ENCODE results near the gene SPEG.

Gene SPEG

DNA sequence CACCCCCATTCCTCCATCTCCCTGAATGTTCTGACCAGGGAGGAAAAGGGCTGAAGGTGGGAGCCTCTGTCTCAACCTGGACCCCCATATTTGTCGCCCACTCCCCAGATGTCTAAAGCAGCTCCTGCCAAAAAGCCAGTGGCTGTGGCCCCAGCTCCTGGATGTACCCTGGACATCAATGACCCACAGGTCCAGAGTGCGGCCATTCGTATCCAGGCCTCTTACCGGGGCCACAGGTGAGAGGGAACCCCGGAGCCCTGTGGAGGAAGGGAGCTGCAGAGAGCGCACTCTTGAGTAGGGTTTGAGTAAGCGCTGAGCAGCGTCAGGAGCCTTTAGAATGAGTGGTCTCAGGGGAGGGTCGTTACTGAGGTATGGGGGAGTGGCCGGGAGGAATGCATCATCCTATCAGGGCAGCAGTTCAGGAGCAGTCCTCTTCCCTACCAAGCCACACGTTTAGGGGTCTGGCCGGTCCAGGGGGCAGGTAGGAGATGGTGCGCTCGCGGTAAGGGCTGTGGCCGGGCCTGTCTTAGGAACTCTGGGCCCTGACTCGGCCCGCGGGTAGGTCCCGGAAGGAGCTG lies 61.7 kb downstream of the SPEG start:
- no peak overlapping the region for H3K4me3 ChIP-seq

DNA sequence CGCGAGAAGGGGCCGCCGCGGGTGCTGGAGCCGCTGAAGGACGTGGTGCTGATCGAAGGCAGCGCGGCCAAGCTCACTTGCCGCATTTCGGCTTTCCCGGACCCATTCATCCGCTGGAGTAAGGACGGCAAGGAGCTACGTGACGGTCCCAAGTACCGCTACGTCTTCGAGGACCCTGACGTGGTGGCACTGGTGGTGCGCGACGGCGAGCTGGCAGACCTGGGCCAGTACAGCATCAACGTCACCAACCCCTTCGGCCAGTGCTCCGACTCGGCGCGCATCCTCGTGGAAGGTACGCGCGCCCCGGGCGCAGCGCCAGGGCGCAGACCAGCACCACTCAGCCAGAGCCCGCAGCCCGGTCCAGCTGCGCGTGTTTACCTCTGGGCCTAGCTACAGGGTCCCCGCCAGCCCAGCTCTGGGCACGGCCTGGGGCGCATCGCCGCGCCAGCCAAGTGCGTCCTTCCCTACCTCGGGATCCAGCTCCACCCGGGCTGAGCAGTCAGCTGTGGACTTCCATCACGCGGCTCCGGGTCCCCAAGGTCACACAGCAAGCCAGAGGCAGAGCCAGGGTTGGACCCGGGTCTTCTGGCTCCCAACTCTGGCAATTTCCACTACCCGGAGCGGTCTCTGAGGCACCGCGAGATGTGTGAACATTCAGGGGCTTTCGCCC lies 62.3 kb downstream of the SPEG start:
- no peak for DNase-seq (ENCODE audit: low spot score in 2 of 2)
- in situ Hi-C loops (cut with MboI; ENCODE audit: low sequenced_read_pairs), result no loop called here
- no peaks in the 10 kb centered on the region for H3K9me3 ChIP-seq
- peaks cover 19% of the 10 kb centered on the region for H3K4me1 ChIP-seq
- H3K4me3 ChIP-seq, result no peak overlapping the region
- 0 out of 2 replicates have a peak, but pooled peaks cover 4% of the 10 kb centered on the region for H3K27me3 ChIP-seq (ENCODE audit: low read depth)
- no peaks in the 10 kb centered on the region for H3K36me3 ChIP-seq (replicated peaks)

More for the DNA sequence above, 61.7 kb downstream of the SPEG start:
- Histone ChIP-seq H3K27me3 (ENCODE audit: low read depth) (0 out of 2 replicates have a peak, but pooled peaks cover 4% of the 10 kb centered on the region), H3K4me1 (peaks cover 19% of the 10 kb centered on the region), H3K9me3 (no peaks in the 10 kb centered on the region), H3K36me3 (replicated peaks) (no peaks in the 10 kb centered on the region)
- no peak for DNase-seq (ENCODE audit: low spot score in 2 of 2)
- in situ Hi-C loops (cut with MboI; ENCODE audit: low sequenced_read_pairs), result no loop called here

DNA sequence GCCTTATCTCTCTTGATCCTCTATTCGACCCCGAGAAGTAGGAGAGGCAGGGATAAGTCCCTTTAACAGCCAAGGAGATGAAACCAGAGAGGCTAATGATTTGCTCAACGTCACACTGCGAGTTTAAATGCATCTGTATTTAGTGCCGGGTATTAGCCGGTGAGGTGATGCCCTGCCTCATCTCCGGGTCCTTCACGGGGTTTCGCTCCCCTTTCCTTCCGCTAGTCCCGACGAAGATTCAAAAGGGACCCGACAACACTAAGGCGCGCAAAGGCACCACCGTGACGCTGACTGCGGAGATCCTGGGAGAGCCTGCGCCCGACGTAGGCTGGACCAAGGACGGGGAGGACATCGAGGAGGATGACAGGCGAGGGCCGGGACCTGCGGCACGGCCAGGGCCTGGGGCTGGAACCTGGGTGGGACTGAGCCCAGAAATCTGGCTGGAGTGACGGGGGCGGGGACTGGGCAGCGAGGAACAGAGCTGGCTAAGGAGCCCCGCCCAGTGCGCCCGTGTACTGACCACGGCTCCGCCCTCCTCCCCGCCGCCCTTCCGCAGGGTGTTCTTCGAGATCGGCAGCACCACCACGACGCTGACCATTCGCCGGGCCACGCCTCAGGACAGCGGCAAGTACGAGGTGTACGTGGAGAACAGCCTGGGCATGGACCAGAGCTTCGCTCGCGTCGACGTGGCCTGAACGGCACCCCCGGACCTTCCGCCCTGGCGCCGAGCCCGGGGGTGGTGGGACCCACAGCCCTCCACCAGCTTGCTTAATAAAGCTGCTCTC lies 63.0 kb downstream of the SPEG start:
- Histone ChIP-seq H3K4me3 (peak overlapping the region; percentile 72), H3K9me3 (no peaks in the 10 kb centered on the region), H3K27me3 (ENCODE audit: low read depth) (0 out of 2 replicates have a peak, but pooled peaks cover 4% of the 10 kb centered on the region), H3K36me3 (replicated peaks) (no peaks in the 10 kb centered on the region), H3K4me1 (peaks cover 19% of the 10 kb centered on the region)
- peak; percentile 21 to 85 for DNase-seq (ENCODE audit: low spot score in 2 of 2)
- in situ Hi-C loops (cut with MboI; ENCODE audit: low sequenced_read_pairs), result no loop called here

DNA sequence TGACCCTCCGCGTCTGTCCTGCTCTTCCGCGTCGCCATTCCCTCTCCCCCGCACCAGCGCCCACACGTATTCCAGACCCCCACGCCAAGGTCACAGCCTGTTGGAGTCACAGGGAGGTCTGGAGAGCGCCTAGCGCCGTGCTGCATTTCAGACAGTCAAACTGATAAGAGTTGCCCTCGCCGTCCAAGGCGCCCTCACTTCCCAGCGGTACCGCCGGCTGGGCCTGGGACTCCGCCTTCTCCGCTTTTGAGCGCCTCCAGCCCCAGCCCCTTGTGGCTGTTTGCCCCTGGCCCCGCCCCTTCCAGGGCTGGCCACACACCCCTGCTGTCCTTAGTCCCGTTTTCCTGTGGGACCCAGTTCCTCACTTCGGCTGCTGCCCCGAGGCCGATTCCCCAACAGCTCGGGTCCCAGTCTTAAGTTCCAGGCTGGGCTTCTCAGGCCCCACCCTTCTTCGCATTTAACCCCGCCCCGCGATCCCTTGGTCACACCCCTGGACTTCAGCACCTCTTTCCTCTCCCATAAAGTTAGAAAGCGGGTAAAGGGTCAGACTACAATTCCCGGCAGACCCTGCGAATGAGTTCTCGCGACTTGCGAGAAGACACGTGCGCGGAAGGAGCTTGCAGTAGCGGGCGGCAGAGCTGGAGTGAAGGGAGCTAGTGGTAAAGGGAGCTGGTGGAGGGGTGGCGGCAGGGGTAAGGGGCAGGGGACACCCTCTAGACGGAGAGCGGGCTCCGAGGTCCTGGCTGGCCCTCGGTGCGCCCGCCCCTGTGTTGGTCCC lies 63.8 kb downstream of the SPEG start, which contains the start of gene GMPPA:
TSS of gene GMPPA (plus strand) at position 612 of the 778 bp plus-strand sequence. CDS start 1,085 bp downstream, outside the sequence.
- no peaks in the 10 kb centered on the region for H3K36me3 ChIP-seq (replicated peaks)
- peaks cover 19% of the 10 kb centered on the region for H3K4me1 ChIP-seq
- H3K4me3 ChIP-seq, result peak within 1 kb of the TSS; percentile 72
- peak; percentile 97 to 99 for DNase-seq (ENCODE audit: low spot score in 2 of 2)
- 0 out of 2 replicates have a peak, but pooled peaks cover 4% of the 10 kb centered on the region for H3K27me3 ChIP-seq (ENCODE audit: low read depth)
- in situ Hi-C loops (cut with MboI; ENCODE audit: low sequenced_read_pairs), result no loop called here
- H3K9me3 ChIP-seq, result no peaks in the 10 kb centered on the region

DNA sequence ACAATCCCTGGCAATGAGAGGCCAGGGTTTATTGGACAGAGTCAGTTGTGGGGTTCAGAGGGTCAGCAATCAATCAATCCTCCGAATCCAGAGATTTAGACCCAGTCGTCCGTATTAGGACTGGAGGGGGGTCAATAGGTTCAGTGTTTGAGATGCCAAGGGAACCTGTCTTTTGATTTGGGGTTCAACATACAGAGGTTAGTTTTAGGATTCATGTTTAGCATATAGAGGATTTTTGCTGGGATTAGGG lies 64.3 kb downstream of the SPEG start:
- no peak for DNase-seq (ENCODE audit: low spot score in 2 of 2)
- Histone ChIP-seq H3K4me3 (peak overlapping the region; percentile 72), H3K27me3 (ENCODE audit: low read depth) (0 out of 2 replicates have a peak, but pooled peaks cover 4% of the 10 kb centered on the region), H3K9me3 (no peaks in the 10 kb centered on the region), H3K36me3 (replicated peaks) (peaks cover 4% of the 10 kb centered on the region; the same call in 1 of the 2 replicates), H3K4me1 (peaks cover 19% of the 10 kb centered on the region)
- in situ Hi-C loops (cut with MboI; ENCODE audit: low sequenced_read_pairs), result no loop called here

DNA sequence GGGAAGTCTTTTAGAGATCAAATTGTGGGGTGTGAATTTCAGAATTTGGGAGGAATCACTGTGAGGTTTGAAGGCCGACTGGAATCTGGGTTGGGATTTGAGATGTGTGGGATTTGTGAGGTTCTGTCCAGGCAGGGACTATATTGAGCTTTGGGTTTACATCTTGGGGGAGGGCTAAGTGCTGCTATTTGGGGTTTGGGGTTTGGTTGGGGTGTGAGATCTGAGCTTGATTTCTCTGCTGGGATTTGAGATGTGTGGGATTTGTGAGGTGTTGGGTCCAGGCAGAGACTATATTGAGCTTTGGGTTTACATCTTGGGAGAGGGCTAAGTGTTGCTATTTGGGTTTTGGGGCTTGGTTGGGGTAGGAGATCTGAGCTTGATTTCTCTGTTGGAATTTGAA lies 64.9 kb downstream of the SPEG start:
- Histone ChIP-seq H3K9me3 (no peaks in the 10 kb centered on the region), H3K4me1 (peaks cover 19% of the 10 kb centered on the region), H3K36me3 (replicated peaks) (peaks cover 9% of the 10 kb centered on the region; the same call in 1 of the 2 replicates), H3K4me3 (peak overlapping the region; percentile 72), H3K27me3 (ENCODE audit: low read depth) (0 out of 2 replicates have a peak, but pooled peaks cover 4% of the 10 kb centered on the region)
- in situ Hi-C loops (cut with MboI; ENCODE audit: low sequenced_read_pairs), result no loop called here
- DNase-seq (ENCODE audit: low spot score in 2 of 2), result no peak

DNA sequence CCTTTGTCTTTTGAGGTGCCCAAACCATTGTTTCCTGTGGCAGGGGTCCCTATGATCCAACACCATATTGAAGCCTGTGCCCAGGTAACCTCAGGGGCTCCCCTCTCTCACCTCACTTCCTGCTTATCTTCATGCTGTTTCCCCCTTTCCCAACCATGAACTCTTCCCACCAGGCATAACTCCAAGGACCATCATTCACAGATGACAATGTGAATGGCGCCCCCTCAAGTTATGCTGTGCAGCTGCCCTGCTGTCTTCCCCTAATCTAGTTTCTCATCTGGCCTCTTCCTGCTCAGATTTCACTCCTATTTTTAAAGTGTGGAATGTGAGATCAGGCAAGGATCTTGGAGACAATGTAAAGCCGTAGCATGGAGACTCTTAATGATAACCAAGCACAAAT lies 65.5 kb downstream of the SPEG start:
- in situ Hi-C loops (cut with MboI; ENCODE audit: low sequenced_read_pairs), result no loop called here
- Histone ChIP-seq H3K4me3 (no peak overlapping the region), H3K27me3 (ENCODE audit: low read depth) (no peaks in the 10 kb centered on the region), H3K9me3 (no peaks in the 10 kb centered on the region), H3K4me1 (peaks cover 19% of the 10 kb centered on the region), H3K36me3 (replicated peaks) (peaks cover 9% of the 10 kb centered on the region; the same call in 1 of the 2 replicates)
- DNase-seq (ENCODE audit: low spot score in 2 of 2), result peak in 1 of 2 experiments; percentile 46

DNA sequence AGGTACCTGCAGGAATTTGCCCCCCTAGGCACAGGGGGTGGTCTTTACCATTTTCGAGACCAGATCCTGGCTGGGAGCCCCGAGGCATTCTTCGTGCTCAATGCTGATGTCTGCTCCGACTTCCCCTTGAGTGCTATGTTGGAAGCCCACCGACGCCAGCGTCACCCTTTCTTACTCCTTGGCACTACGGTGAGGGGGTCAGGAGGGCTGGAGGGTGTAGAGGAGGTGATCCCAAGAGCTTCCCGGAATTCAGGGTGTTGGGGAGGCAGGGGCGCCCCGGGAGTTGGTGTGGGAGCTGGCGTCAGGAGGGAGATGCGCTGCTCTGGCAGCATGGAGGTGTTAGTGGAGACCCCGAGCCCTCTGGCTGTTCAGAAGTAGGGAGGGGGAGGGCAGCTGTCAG lies 67.2 kb downstream of the SPEG start:
- no peak overlapping the region for H3K4me3 ChIP-seq
- DNase-seq (ENCODE audit: low spot score in 2 of 2), result no peak
- H3K27me3 ChIP-seq (ENCODE audit: low read depth), result no peaks in the 10 kb centered on the region
- H3K9me3 ChIP-seq, result no peaks in the 10 kb centered on the region
- H3K36me3 ChIP-seq (replicated peaks), result peaks cover 9% of the 10 kb centered on the region; the same call in 1 of the 2 replicates
- in situ Hi-C loops (cut with MboI; ENCODE audit: low sequenced_read_pairs), result no loop called here
- H3K4me1 ChIP-seq, result peaks cover 17% of the 10 kb centered on the region

DNA sequence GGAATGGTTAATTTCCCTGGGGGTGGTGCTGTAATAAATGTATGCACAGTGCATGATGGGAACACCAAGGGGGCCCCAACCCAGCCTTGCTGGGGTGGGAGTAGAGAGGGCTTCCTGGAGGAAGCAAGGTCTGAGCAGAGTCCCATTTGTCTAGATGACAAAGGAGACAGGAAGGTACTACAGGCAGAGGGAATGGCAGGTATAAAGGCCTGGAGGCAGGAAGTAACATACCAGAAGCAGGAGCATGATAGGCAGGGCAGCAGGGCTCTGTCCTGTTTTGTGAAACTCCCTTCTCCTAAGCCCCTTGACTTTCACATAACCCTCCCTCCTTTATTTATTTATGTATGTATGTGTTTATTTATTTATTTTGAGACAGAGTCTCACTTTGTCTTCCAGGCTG lies 68.0 kb downstream of the SPEG start:
- Histone ChIP-seq H3K36me3 (replicated peaks) (peaks cover 9% of the 10 kb centered on the region; the same call in 1 of the 2 replicates), H3K4me1 (peaks cover 15% of the 10 kb centered on the region), H3K4me3 (no peak overlapping the region), H3K27me3 (ENCODE audit: low read depth) (no peaks in the 10 kb centered on the region), H3K9me3 (no peaks in the 10 kb centered on the region)
- DNase-seq (ENCODE audit: low spot score in 2 of 2), result no peak
- in situ Hi-C loops (cut with MboI; ENCODE audit: low sequenced_read_pairs), result no loop called here

DNA sequence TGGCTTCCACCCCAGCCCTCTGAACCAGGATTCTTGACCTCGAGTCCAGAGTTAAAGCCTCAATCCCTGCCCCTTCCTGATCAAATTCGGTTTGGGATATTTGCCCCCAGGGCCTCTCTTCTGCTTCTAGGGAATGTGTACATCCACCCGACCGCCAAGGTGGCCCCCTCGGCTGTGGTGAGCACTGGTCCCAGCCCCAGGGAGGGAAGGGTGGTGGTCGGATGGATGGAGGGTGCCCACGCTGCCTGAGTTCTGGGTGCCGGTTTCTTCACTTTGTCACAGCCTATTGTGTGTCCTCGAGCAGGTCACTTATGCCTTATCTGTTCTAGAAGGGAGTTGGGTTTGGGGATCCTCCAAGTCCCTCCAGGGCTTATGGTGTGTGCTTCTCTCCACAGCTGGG lies 70.9 kb downstream of the SPEG start:
- no peaks in the 10 kb centered on the region for H3K9me3 ChIP-seq
- no peaks in the 10 kb centered on the region; the same call in 1 of the 2 replicates for H3K27me3 ChIP-seq (ENCODE audit: low read depth)
- in situ Hi-C loops (cut with MboI; ENCODE audit: low sequenced_read_pairs), result no loop called here
- H3K36me3 ChIP-seq (replicated peaks), result peaks cover 9% of the 10 kb centered on the region; the same call in 1 of the 2 replicates
- peaks cover 4% of the 10 kb centered on the region for H3K4me1 ChIP-seq
- no peak overlapping the region for H3K4me3 ChIP-seq
- no peak for DNase-seq (ENCODE audit: low spot score in 2 of 2)

DNA sequence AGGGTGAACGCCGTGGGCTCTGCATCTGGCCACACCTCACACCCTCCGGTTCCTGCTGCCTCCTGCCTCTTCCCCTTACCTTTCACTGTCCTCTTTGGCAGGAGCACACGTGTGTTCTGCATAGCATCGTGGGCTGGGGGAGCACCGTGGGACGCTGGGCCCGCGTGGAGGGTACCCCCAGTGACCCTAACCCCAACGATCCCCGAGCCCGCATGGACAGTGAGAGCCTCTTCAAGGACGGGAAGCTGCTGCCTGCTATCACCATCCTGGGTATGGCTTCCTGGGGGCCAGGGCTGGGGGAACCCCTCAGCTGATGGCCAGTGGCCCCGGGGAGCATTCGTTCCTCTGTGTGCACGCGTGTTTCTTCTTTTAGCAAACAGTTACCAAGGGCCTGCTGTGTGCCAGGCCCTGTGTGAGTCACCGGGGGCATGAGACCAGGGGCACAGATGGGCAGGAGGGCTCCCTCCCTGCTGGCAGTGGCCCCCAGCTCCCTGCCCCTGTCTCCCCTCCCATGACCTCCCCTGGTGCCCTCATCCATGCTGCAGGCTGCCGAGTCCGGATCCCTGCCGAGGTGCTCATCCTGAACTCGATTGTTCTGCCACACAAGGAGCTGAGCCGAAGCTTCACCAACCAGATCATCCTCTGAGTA lies 71.6 kb downstream of the SPEG start:
- Histone ChIP-seq H3K36me3 (replicated peaks) (peaks cover 9% of the 10 kb centered on the region; the same call in 1 of the 2 replicates), H3K9me3 (no peaks in the 10 kb centered on the region), H3K4me1 (peaks cover 4% of the 10 kb centered on the region), H3K27me3 (ENCODE audit: low read depth) (peaks cover 5% of the 10 kb centered on the region), H3K4me3 (no peak overlapping the region)
- in situ Hi-C loops (cut with MboI; ENCODE audit: low sequenced_read_pairs), result no loop called here
- DNase-seq (ENCODE audit: low spot score in 2 of 2), result no peak

DNA sequence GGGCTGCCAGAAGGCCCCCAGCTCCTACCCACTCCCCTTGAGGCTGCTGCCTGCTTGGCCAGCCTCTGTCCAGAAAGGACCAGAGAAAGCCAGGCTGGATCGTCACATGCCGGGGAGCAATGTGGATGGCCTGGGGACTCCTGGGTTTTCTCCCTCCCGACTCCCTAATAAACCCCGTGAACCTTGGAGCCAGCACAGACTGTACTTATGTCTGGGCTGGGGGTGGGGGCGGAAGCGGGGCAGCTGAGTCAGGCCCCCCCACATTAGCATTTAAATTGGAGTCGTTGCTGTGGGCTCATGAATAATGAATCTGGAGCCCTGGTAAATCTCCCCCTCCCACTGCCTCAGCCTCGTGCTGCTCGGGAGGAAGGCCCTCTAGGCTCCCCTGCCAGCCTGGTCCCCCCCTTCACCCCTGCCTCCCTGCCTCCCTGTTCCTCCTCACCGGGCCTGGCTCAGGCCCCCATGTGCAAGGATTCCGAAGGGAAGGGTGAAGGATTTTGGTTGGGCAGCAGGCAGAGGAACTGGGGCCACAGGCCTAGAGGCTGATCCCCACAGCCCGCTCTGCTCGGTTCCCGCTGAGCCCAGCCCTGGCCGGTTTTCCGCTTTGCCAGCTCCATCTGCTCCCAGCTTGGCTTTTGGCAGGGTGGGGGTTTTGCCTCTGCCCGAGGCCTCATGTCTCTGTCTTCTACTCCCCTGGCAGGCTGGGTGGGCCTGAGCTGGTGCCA lies 72.3 kb downstream of the SPEG start:
- no peak for DNase-seq (ENCODE audit: low spot score in 2 of 2)
- in situ Hi-C loops (cut with MboI; ENCODE audit: low sequenced_read_pairs), result no loop called here

More for the DNA sequence above, 72.3 kb downstream of the SPEG start:
- no peak overlapping the region for H3K4me3 ChIP-seq
- H3K27me3 ChIP-seq (ENCODE audit: low read depth), result peaks cover 8% of the 10 kb centered on the region
- H3K4me1 ChIP-seq, result peaks cover 4% of the 10 kb centered on the region
- H3K9me3 ChIP-seq, result no peaks in the 10 kb centered on the region
- peaks cover 9% of the 10 kb centered on the region; the same call in 1 of the 2 replicates for H3K36me3 ChIP-seq (replicated peaks)

All from HAP-1 (cell line).